Peyer's patch (tissue), 4 donors: ENCODE data around the gene NEU1.

Experiments
- POLR2A ChIP-seq, 2 donors: fragments of 450-650 bp; IDR thresholded peaks; one replicate each; pipeline ENCODE4 v1.5.1; 2017; ENCODE audit warnings: antibody characterized with exemption in 2 of 2, mild to moderate bottlenecking in 2 of 2, moderate library complexity in 2 of 2
- TF ChIP-seq, protein P1 (sequence below), 6 experiments: fragments of 450-650 bp in 4 of 6; fragments of 200-600 bp in 2 of 6; sonication (generic) in 1 of 6; IDR thresholded peaks; one replicate each; pipeline ENCODE4 v1.5.1; 2017 to 2019; ENCODE audit warnings: antibody characterized with exemption in 6 of 6, mild to moderate bottlenecking in 3 of 6, moderate library complexity in 1 of 6

DNA sequence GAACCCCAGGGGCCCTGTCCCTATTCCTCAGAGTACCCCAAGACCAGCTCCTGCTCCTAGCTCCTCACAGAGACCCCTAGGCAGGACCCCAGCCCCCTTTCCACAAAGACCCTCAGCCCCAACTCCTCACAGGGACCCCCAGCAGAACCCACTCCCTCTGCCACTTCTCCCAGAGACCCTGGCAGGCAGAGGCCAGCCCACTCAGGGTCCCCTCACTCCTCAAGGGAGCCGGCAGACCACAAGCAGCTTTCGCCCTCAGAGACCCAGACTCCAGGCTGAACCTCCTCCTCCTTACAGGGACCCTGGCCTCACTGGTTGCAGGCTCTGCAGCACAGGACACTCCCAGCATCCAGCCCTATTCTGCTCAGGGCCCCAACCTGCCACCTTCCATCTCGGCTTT is 15.6 kb upstream of the NEU1 start:
- TF ChIP-seq, protein P1, sequence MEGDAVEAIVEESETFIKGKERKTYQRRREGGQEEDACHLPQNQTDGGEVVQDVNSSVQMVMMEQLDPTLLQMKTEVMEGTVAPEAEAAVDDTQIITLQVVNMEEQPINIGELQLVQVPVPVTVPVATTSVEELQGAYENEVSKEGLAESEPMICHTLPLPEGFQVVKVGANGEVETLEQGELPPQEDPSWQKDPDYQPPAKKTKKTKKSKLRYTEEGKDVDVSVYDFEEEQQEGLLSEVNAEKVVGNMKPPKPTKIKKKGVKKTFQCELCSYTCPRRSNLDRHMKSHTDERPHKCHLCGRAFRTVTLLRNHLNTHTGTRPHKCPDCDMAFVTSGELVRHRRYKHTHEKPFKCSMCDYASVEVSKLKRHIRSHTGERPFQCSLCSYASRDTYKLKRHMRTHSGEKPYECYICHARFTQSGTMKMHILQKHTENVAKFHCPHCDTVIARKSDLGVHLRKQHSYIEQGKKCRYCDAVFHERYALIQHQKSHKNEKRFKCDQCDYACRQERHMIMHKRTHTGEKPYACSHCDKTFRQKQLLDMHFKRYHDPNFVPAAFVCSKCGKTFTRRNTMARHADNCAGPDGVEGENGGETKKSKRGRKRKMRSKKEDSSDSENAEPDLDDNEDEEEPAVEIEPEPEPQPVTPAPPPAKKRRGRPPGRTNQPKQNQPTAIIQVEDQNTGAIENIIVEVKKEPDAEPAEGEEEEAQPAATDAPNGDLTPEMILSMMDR (IDR thresholded peaks at IDR 0.05) = no peak
- no peak for TF ChIP-seq POLR2A (IDR thresholded peaks at IDR 0.05)
